ENCODE measurements around the gene CACFD1.

Gene CACFD1

GRCh38 chr9:133520121-133520835 is 60.5 kb downstream of the CACFD1 start:
- TF ChIP-seq, protein P1, sequence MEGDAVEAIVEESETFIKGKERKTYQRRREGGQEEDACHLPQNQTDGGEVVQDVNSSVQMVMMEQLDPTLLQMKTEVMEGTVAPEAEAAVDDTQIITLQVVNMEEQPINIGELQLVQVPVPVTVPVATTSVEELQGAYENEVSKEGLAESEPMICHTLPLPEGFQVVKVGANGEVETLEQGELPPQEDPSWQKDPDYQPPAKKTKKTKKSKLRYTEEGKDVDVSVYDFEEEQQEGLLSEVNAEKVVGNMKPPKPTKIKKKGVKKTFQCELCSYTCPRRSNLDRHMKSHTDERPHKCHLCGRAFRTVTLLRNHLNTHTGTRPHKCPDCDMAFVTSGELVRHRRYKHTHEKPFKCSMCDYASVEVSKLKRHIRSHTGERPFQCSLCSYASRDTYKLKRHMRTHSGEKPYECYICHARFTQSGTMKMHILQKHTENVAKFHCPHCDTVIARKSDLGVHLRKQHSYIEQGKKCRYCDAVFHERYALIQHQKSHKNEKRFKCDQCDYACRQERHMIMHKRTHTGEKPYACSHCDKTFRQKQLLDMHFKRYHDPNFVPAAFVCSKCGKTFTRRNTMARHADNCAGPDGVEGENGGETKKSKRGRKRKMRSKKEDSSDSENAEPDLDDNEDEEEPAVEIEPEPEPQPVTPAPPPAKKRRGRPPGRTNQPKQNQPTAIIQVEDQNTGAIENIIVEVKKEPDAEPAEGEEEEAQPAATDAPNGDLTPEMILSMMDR (IDR thresholded peaks at IDR 0.05) = no peak
- no peak for TF ChIP-seq ZFX (IDR thresholded peaks at IDR 0.05; ENCODE audit: borderline replicate concordance)
- no peak overlapping the region for H3K27ac ChIP-seq
